ENCODE measurements around the gene SKAP1. TPM values are rescaled to one million over a fixed set of nuclear protein-coding genes. Genes with fewer than 3 reads are reported as not detected.

Gene SKAP1
- total and polyA plus RNA-seq, 11 donors = 0.25 to 5.3 (median 0.38) TPM; not detected in 6

DNA sequence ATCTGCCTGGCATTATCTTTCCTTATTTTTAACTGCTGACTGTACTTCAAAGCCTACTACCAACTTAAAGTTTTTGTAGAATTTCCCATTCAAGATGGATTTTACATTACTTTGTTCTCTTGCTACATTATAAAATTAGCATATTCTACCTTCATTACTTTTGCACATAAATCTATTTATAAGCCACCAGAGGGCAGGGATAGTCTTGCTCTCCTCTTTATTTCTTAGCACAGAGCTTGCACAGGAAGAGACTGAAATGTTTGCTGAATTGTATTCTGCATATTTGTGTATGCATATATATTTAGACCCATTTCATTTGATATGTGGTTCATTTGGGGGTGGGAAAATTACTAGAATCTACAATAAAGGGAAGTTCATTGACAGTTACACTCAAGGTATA, 108.0 kb downstream of the SKAP1 start:
- TF ChIP-seq POLR2A (IDR thresholded peaks at IDR 0.05) = no peak
- TF ChIP-seq, protein P1, sequence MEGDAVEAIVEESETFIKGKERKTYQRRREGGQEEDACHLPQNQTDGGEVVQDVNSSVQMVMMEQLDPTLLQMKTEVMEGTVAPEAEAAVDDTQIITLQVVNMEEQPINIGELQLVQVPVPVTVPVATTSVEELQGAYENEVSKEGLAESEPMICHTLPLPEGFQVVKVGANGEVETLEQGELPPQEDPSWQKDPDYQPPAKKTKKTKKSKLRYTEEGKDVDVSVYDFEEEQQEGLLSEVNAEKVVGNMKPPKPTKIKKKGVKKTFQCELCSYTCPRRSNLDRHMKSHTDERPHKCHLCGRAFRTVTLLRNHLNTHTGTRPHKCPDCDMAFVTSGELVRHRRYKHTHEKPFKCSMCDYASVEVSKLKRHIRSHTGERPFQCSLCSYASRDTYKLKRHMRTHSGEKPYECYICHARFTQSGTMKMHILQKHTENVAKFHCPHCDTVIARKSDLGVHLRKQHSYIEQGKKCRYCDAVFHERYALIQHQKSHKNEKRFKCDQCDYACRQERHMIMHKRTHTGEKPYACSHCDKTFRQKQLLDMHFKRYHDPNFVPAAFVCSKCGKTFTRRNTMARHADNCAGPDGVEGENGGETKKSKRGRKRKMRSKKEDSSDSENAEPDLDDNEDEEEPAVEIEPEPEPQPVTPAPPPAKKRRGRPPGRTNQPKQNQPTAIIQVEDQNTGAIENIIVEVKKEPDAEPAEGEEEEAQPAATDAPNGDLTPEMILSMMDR (IDR thresholded peaks at IDR 0.05) = peak in 1 of 12 donors; percentile 6
- no peak overlapping the region for H3K4me3 ChIP-seq
- ATAC-seq = no peak
- H3K27ac ChIP-seq = no peak overlapping the region
- no peaks in the 10 kb centered on the region for H3K36me3 ChIP-seq
- no peak for DNase-seq
- no peaks in the 10 kb centered on the region for H3K9me3 ChIP-seq
- H3K27me3 ChIP-seq = peaks cover 0 to 50% (median 4%) of the 10 kb centered on the region in 9 donors
- intact Hi-C loops (cut with DNase I) = no loop called here
- no peaks in the 10 kb centered on the region for H3K4me1 ChIP-seq

DNA sequence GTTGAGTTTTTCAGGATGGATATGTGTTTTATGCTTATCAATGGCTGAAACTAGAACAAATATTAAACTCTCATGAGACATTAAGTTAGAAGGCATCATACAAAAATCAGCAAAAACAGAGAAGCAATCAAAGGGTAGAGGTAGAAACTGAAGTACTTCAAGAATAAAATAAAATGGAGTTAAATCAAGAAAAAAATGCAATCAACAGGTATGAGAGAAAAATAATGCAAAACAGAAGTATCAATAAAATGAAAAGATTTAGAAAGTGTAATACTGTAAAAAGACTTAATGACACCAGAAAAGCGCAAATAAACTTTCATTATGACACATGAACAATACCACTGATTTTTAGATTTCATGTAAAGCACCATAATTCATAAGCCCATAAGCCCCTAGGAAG, 112.3 kb downstream of the SKAP1 start:
- peaks cover 0 to 81% (median 8%) of the 10 kb centered on the region in 9 donors for H3K27me3 ChIP-seq
- H3K36me3 ChIP-seq = no peaks in the 10 kb centered on the region
- no peak for TF ChIP-seq POLR2A (IDR thresholded peaks at IDR 0.05)
- TF ChIP-seq, protein P1 (IDR thresholded peaks at IDR 0.05) = no peak
- H3K9me3 ChIP-seq = no peaks in the 10 kb centered on the region
- no peak for ATAC-seq
- no peak overlapping the region for H3K4me3 ChIP-seq
- DNase-seq = no peak
- intact Hi-C loops (cut with DNase I) = no loop called here
- H3K27ac ChIP-seq = no peak overlapping the region
- H3K4me1 ChIP-seq = no peaks in the 10 kb centered on the region
- WGBS, 4 donors = 91 to 100% (median 96%) methylated on average over 1 of the region's 1 CpG

DNA sequence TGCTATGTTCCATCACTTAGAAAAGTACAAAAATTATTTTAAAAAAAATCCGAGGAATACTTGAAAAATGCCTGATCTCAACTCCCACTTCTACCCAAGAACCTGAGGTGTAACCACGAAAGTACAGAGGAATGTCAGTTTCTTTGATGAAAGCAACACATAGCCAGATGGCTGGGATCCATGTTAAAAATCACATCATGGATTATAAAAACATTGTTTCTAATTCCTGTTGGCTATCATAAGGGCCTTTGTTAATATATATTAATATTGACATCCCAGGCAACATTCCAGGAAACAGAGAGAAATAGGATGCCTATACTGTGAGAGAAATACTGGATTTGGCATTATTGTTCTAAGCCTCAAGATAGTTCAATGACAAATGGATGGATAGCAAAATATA, 115.3 kb downstream of the SKAP1 start:
- WGBS, 4 donors = 69 to 75% (median 71%) methylated on average over 2 of the region's 2 CpGs
- peaks cover 0 to 94% (median 30%) of the 10 kb centered on the region in 9 donors for H3K27me3 ChIP-seq

DNA sequence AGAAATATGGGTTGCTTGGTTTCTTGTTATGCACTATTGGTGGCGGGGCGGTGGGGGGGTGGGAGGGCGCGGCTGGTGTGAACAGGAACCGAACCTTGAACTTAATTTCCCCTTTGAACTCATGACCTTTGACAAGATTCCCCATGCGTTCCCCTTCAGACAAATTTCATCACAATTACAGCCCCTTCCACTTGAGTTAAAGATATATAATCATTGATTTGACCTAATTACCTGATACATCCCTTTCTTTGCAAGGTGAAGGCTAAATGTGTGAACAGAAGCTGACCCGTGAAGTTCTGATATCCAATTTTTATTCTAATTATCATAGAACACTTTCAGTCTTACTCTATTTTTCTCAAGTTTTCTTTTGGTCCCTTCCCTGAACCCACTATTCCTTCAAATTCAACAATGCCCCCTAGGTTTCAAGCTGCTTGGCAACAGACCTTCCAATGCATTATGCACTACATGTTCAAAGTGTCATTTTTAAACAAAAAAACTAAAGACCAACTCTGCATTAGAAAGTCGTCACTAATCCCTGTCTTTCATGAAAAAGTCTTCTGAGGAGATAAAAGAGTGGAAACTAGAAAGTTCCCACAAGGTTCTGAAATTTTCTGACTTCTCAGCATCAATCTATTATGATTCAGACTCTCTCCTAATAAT, 116.8 kb downstream of the SKAP1 start:
- 72 to 82% (median 75%) methylated on average over 8 of the region's 8 CpGs for WGBS, 4 donors
- TF ChIP-seq, protein P1 (IDR thresholded peaks at IDR 0.05) = no peak
- TF ChIP-seq POLR2A (IDR thresholded peaks at IDR 0.05) = no peak
- intact Hi-C loops (cut with DNase I) = no loop called here
- ATAC-seq (no peak), DNase-seq (no peak)
- Histone ChIP-seq H3K36me3 (no peaks in the 10 kb centered on the region), H3K27me3 (peaks cover 0 to 94% (median 41%) of the 10 kb centered on the region in 9 donors), H3K4me1 (peaks cover 0 to 4% (median 0%) of the 10 kb centered on the region in 12 donors), H3K4me3 (no peak overlapping the region), H3K27ac (no peak overlapping the region), H3K9me3 (no peaks in the 10 kb centered on the region)

More for the DNA sequence above, 115.3 kb downstream of the SKAP1 start:
- Histone ChIP-seq H3K4me3 (no peak overlapping the region), H3K4me1 (no peaks in the 10 kb centered on the region), H3K9me3 (no peaks in the 10 kb centered on the region), H3K36me3 (no peaks in the 10 kb centered on the region), H3K27ac (no peak overlapping the region)
- intact Hi-C loops (cut with DNase I) = no loop called here
- ATAC-seq = no peak
- TF ChIP-seq, protein P1 (IDR thresholded peaks at IDR 0.05) = no peak
- no peak for TF ChIP-seq POLR2A (IDR thresholded peaks at IDR 0.05)
- no peak for DNase-seq

All from heart left ventricle (tissue), 16 donors.